EL (cell line): ENCODE measurements around the gene BLZF1.
"Not testable (repeated sequence)": the region's sequence is repeated elsewhere in the genome, so short reads cannot be mapped to it uniquely, and the experiment has no call there.

Experiments used
- DNase-seq: peaks from one replicate; pipeline ENCODE4 v3.0.0-alpha.2; 2016

BLZF1 gene, protein sequence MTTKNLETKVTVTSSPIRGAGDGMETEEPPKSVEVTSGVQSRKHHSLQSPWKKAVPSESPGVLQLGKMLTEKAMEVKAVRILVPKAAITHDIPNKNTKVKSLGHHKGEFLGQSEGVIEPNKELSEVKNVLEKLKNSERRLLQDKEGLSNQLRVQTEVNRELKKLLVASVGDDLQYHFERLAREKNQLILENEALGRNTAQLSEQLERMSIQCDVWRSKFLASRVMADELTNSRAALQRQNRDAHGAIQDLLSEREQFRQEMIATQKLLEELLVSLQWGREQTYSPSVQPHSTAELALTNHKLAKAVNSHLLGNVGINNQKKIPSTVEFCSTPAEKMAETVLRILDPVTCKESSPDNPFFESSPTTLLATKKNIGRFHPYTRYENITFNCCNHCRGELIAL

GRCh38 chr1:169367686-169368405, at the start of gene BLZF1, which contains the start of gene NME7:
Gene BLZF1 (plus strand): TSS chr1:169368195. CDS start chr1:169369523, 1,328 bp downstream.
Gene NME7 (minus strand): TSS chr1:169367797. CDS start chr1:169367710, 87 bp downstream.
- DNase-seq: peak; percentile 98

GRCh38 chr1:169318536-169319244, 49.3 kb upstream of the BLZF1 start:
- DNase-seq: no peak

DNA sequence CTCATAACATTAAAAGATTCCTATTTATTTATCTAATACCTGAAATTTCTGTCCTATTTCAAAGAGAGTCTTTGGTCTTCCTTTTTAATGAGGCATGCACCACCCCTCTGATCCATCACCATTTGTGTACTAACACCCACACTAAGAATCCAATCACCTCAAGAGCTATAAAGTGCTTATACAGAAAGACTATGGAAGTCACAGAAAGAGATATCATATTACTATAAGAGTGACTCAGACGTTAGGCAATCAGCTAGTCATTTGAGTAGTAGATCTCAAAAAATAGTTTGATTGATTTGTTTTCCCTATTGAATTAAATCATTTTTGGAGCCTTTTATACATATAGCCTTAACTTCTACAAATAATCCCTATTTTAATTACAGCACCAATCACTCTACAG, 46.5 kb upstream of the BLZF1 start:
- DNase-seq: peak; percentile 50

DNA sequence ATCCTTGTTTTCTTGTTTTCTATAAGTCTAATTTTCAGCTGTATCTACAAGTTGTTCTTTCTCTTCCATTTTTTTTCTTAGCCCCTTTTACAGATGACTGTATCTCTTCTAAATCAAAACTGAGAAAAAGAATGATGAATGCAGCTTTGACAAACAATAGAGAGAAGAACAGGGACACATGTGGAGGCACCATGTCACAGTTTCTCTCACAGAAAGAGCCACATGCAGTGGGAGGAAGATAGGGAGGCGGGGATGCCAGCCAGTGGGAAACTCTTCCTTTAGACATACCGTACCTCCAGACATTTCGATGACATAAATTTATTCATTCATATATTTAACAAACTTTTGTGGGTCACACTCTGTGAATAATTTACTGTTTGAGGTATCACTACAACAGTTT, 45.9 kb upstream of the BLZF1 start:
- no peak for DNase-seq

- DNase-seq: no peak
These were observed 42.9 kb upstream of the BLZF1 start for GRCh38 chr1:169325117-169325516.

DNA sequence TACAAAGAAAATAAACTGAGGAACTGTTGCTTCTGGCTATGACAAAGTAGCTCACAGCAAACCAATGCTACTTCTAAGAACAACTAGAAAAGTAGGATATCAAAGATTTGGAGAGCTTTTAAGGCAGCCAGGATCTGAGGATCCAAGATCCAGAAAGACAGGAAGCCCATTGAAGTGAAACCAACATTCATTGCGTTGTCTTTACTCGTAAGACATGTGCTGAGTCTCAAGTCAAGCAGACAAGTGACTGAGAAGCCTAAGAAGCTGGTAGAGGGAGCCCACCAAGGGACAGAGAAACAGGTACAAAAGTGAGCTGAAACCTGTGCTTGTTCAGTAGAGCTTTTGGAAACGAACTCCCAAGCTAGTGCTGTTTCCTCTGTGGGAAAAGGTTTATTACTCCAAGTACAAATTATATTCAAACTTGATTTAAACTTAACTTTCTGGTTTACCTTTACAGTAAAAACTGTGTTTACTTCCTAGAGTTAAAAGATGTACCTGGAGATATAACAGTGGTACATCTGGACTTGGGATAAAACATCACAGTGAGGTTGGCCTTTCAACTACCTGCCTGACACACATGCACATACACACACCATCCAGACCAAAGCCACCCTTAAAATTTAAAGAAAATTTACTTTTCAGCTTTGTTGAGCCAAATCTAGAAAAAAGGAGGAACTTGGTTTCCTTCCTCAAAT, 41.6 kb upstream of the BLZF1 start:
- DNase-seq: no peak

GRCh38 chr1:169326956-169327268, 41.1 kb upstream of the BLZF1 start:
- peak; percentile 31 for DNase-seq

GRCh38 chr1:169327875-169328274, 40.1 kb upstream of the BLZF1 start:
- no peak for DNase-seq

- DNase-seq: no peak
These were observed 38.6 kb upstream of the BLZF1 start for GRCh38 chr1:169329383-169329782.

GRCh38 chr1:169330927-169331326, 37.1 kb upstream of the BLZF1 start:
- DNase-seq: no peak

GRCh38 chr1:169334727-169335126, 33.3 kb upstream of the BLZF1 start:
- DNase-seq: not testable (repeated sequence)

DNA sequence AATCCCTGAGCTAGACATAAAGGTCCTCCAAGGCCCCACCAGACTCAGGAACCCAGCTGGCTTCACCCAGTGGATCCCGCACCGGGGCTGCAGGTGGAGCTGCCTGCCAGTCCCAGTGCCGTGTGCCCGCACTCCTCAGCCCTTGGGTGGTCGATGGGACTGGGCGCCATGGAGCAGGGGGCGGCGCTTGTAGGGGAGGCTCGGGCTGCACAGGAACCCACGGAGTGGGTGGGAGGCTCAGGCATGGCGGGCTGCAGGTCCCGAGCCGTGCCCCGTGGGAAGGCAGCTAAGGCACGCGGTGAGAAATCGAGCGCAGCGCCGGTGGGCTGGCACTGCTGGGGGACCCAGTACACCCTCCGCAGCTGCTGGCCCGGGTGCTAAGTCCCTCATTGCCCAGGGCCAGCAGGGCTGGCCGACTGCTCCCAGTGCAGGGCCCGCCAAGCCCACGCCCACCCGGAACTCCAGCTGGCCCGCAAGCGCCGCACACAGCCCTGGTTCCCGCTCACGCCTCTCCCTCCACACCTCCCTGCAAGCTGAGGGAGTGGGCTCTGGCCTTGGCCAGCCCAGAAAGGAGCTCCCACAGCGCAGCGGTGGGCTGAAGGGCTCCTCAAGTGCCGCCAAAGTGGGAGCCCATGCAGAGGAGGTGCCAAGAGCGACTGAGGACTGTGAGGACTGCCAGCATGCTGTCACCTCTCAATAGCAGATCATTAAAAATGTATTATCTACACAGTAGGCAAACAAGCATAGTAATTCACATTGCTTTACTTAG, 30.9 kb upstream of the BLZF1 start:
- DNase-seq: not testable (repeated sequence)

DNA sequence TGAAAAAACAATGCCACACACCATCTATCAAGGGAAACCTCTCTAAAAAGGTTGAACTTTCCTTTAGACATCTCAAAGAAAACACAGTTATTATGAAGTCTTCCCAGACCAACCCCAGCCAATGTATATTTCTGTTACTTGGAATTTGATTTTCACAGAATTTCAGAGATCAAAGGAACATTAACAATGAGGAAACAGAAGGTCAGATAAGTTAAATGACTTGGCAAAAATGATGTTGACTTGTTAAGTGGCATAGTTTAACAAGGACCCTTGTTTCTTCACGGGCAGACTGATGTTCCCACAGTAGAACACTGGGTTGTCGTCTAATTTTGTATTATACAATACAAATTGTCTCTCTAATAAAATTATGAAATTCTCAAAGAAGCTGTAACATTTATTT, 29.4 kb upstream of the BLZF1 start:
- DNase-seq: no peak

- no peak for DNase-seq
These were observed 28.2 kb upstream of the BLZF1 start for GRCh38 chr1:169339773-169340172.

DNA sequence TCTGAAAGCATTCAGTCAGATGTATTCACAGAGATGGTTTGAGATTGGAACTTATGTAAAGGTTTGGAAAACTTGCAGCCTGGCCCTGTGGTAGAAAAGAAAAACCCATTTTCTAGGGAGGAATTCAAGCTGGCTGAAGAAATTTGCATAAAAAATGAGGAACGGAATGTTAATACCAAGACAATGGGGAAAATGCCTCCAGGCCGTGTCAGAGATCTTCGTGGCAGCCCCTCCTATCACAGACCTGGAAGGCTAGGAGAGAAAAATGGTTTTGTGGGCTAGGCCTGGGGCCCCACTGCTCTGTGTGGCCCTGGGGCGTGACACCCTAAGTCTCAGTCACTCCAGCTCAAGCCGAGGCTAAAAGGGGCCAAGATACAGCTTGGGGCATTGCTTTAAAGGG, 27.1 kb upstream of the BLZF1 start:
- no peak for DNase-seq

DNA sequence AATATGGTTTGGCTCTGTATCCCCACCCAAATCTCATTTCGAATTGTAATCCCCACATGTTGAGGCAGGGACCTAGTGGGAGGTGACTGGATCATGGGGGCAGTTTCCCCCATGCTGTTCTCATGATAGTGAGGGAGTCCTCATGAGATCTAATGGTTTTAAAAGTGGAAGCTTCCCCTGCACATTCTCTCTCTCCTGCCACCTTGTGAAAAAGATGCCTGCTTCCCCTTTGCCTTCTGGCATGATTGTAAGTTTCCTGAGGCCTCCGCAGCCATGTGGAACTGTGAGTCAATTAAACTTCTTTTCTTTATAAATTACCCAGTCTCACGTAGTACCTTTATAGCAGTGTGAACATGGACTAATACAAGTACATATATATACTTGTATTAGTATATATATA, 25.9 kb upstream of the BLZF1 start:
- not testable (repeated sequence) for DNase-seq

GRCh38 chr1:169345511-169345910, 22.5 kb upstream of the BLZF1 start:
- DNase-seq: no peak

- no peak for DNase-seq
These were observed 21.9 kb upstream of the BLZF1 start for GRCh38 chr1:169346036-169346589.

GRCh38 chr1:169347688-169348382, 20.2 kb upstream of the BLZF1 start:
- DNase-seq: no peak

DNA sequence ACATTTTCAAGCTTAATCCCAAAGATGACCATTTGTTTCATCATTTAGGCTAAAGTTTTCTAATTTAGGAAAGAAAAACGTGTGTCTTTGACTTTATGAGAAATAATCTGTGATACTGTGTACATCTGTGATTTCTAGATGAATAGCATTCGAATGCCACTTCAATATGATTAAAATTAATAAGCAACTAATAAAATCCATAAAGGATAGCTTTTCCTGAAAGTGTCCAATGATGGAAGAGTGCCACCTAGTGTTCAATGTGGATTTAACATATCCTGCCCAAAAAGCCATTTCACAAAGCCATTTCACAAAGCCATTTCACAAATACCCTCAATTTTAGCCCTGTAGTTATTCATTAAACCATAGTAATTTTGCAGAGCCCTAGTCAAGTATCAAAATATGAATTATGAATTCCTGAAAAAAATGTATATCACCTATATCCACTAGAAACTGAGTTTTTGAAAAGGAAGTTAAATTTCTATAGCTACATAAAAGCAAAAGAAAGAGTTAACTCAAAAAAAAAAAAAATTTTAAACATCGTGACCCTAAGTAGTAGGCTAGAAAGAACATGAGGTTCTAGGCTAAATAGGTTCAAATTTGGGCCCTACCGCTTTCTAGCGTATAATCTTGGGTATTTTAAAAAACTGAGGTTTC, 19.5 kb upstream of the BLZF1 start:
- DNase-seq: peak; percentile 54

DNA sequence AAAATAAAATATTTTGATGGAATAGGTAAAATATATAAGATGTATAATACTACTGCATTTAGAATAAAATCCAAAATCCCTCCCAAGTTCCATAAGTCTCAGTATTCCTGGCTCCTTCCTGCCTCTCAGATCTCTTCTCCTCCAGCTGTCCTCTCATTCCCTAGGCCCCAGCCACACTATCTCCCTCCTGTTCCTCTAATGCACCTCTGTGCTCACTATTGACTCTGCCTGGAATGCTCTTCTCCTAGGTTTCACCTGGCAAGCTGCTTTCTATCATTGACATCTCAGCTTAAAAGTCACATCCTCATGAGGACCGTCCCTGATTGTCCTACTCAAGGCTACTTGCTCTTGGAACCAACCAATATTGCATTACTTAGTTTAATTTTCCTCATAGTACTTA, 7.6 kb upstream of the BLZF1 start:
- no peak for DNase-seq
